HG02981 (cell line): ENCODE measurements around the gene PCDHGB4.
A peak's percentile ranks its signal among the peaks of the same experiment; 100 is the strongest.
"Not testable (repeated sequence)": the region's sequence is repeated elsewhere in the genome, so short reads cannot be mapped to it uniquely, and the experiment has no call there.

Experiments used
- ATAC-seq: cut with Tn5 transposase; IDR thresholded peaks from one replicate; pipeline ENCODE4 v1.9.1; 2021; ENCODE audit warnings: mild to moderate bottlenecking, moderate library complexity; ENCODE audit not compliant: unreplicated experiment

The PCDHGB4 gene

GRCh38 chr5:141366016-141366896 lies 21.2 kb upstream of the PCDHGB4 start:
- no peak for ATAC-seq

DNA sequence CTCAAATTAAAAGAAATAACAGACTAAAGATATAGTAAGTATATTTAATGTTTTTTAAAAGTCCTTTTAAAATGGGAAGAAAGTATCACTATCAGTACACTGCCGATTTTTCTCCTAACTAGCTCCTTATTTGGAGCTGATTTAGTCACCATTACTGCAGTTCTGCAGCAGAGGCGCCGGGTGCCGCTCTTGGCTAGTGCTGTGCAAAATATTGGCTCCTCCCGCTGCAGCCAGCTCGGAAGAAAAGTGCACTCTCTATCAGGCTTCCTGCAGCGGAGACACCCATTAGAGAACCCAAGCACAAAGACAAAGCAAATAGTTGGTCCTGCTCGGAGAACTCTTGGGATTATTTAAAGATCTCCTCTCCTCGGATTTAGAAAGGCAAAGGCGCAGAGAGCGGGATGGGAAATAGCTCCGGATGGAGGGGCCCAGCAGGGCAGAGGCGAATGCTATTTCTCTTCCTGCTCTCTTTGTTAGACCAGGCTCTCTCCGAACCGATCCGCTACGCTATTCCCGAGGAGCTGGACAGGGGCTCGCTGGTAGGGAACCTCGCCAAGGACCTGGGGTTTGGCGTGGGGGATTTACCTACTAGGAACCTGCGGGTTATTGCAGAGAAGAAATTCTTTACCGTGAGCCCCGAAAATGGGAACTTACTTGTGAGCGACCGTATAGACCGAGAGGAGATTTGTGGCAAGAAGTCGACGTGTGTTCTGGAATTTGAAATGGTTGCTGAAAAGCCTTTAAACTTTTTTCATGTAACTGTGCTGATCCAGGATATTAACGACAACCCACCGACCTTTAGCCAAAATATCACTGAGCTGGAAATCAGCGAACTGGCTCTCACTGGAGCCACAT lies 17.3 kb upstream of the PCDHGB4 start, which contains the start of gene PCDHGB3:
PCDHGB3 (plus strand) TSS at position 249 of the 855 bp plus-strand sequence; CDS start at position 402, 153 bp downstream.
- peak; percentile 84 for ATAC-seq

- ATAC-seq, result no peak
Observed at GRCh38 chr5:141371572-141372475, 15.7 kb upstream of the PCDHGB4 start.

DNA sequence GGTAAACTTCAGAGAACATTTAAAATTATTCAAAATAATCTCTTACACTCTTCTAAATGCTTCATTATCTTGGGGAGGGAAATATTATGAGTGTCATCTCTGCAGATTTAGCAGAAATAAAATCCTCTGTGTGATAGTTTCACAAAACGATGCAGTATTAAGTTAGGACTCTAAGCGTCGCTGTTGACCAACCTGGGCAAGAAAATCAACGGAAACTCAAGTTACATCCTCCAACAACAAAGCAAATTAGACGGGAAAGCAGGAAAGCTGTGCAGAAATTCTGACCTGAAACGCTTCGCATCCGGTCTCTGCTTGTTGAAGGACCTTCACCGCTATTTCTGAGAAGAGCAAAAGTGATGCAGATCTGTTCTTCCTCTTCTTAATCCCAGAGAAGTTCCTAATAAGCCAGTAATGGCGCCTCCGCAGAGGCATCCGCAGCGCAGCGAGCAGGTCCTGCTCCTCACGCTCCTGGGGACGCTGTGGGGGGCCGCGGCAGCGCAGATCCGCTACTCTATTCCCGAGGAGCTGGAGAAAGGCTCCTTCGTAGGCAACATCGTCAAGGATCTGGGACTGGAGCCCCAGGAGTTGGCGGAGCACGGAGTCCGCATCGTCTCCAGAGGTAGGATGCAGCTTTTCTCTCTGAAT lies 13.7 kb upstream of the PCDHGB4 start, which contains the start of gene PCDHGA6:
PCDHGA6 (plus strand) TSS at position 219 of the 645 bp plus-strand sequence; CDS start at position 412, 193 bp downstream.
- ATAC-seq, result no peak

DNA sequence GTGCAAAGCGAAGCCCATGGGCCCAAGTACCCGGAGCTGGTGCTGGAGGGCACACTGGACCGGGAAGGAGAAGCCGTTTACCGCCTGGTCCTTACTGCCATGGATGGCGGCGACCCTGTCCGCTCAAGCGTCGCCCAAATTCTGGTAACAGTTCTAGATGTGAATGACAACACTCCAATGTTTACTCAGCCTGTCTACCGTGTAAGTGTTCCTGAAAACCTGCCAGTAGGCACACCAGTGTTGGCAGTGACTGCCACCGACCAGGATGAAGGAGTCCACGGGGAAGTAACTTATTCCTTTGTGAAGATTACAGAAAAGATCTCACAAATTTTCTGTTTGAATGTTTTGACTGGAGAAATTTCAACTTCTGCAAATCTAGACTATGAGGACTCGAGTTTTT lies 12.9 kb upstream of the PCDHGB4 start:
- ATAC-seq, result no peak

- not testable (repeated sequence) for ATAC-seq
Observed at GRCh38 chr5:141375444-141376155, 11.9 kb upstream of the PCDHGB4 start.

GRCh38 chr5:141382469-141383294 lies 4.8 kb upstream of the PCDHGB4 start, which contains the start of gene PCDHGA7:
Gene PCDHGA7 (plus strand): TSS chr5:141382742. CDS start chr5:141382900, 158 bp downstream.
- no peak for ATAC-seq

DNA sequence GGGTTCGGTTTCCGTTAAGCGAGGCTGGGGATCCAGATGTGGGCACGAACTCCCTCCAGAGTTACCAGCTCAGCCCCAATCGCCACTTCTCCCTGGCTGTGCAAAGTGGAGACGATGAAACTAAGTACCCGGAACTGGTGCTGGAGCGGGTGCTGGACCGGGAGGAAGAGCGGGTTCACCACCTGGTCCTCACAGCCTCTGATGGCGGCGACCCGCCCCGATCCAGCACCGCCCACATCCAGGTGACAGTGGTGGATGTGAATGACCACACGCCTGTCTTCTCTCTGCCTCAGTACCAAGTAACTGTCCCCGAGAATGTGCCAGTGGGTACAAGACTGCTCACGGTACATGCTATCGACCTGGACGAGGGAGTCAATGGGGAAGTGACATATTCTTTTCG lies 4.2 kb upstream of the PCDHGB4 start:
- no peak for ATAC-seq

DNA sequence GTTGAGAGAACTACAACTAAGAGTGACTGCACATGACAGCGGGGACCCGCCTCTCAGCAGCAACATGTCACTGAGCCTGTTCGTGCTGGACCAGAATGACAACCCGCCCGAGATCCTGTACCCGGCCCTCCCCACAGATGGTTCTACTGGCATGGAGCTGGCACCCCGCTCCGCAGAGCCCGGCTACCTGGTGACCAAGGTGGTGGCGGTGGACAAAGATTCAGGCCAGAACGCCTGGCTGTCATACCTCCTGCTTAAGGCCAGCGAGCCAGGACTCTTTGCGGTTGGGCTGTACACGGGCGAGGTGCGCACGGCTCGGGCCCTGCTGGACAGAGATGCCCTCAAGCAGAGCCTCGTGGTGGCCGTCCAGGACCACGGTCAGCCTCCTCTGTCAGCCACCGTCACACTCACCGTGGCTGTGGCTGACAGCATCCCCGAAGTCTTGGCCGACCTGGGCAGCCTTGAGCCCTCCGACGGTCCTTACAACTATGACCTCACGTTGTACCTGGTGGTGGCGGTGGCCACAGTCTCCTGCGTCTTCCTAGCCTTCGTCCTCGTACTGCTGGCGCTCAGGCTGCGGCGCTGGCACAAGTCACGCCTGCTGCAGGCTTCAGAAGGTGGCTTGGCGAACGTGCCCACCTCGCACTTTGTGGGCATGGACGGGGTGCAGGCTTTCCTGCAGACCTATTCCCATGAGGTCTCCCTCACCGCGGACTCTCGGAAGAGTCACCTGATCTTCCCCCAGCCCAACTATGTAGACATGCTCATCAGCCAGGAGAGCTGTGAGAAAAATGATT lies 2.8 kb upstream of the PCDHGB4 start:
- no peak for ATAC-seq

GRCh38 chr5:141388661-141389060 lies 1.2 kb downstream of the PCDHGB4 start:
- no peak for ATAC-seq

- ATAC-seq, result no peak
Observed at GRCh38 chr5:141389153-141390042, 1.9 kb downstream of the PCDHGB4 start.

DNA sequence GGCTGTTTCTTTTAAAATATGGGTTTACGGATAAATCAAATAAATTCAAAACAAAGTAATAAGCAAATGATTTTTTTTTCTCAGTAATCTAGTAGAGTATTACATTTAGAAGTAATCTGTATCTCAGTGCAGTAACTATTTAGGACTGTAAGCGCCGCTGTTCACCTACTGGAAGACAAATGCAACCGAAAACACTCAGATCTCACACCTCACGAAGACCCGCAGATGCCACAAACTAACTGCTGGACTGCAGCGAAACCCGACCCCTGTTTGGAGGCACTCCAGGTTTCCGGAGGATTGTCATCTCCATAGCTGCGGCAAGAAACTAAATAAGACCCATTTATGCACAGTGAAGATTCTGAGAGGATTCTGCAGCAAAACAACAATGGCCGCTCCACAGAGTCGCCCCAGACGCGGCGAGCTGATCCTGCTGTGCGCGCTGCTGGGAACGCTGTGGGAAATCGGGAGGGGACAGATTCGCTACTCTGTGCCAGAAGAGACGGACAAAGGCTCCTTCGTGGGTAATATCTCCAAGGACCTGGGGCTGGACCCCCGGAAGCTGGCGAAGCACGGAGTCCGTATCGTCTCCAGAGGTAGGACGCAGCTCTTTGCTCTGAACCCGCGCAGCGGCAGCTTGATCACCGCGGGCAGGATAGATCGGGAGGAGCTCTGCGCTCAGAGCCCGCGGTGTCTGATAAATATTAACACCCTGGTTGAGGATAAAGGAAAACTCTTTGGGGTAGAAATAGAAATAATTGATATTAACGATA lies 5.1 kb downstream of the PCDHGB4 start, which contains the start of gene PCDHGA8:
PCDHGA8 (plus strand) TSS at position 205 of the 770 bp plus-strand sequence; CDS start at position 386, 181 bp downstream.
- ATAC-seq, result no peak

DNA sequence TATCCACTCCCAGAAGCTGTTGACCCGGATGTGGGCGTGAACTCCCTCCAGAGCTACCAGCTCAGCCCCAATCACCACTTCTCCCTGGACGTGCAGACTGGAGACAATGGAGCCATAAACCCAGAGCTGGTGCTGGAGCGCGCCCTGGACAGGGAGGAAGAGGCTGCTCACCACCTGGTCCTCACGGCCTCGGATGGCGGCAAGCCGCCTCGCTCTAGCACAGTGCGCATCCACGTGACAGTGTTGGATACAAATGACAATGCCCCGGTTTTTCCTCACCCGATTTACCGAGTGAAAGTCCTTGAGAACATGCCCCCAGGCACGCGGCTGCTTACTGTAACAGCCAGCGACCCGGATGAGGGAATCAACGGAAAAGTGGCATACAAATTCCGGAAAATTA lies 5.8 kb downstream of the PCDHGB4 start:
- no peak for ATAC-seq

- ATAC-seq, result not testable (repeated sequence)
Observed at GRCh38 chr5:141394401-141395187, 7.1 kb downstream of the PCDHGB4 start.
